Lower lobe of right lung (tissue), 2 donors: Measurements from ENCODE around the gene PIK3C2A. TPM values are rescaled to one million over a fixed set of nuclear protein-coding genes. Genes with fewer than 3 reads are reported as not detected.

Source experiments
- ATAC-seq, 2 donors: fragments of 200-7000 bp; cut with Tn5 transposase; one replicate each; pipeline ENCODE4 v1.9.1; 2020 to 2022; ENCODE audit warnings: mild to moderate bottlenecking in 2 of 2, moderate library complexity in 2 of 2
- DNase-seq: peaks from one replicate; pipeline ENCODE4 v3.0.0-alpha.2; 2020
- H3K27ac ChIP-seq: fragments of 200-600 bp; one replicate; pipeline ENCODE4 v1.8.0; 2022
- H3K27me3 ChIP-seq: fragments of 200-600 bp; one replicate; pipeline ENCODE4 v1.8.0; 2022; ENCODE audit warnings: low read depth
- H3K36me3 ChIP-seq: fragments of 200-600 bp; one replicate; pipeline ENCODE4 v1.8.0; 2022; ENCODE audit warnings: mild to moderate bottlenecking
- H3K4me1 ChIP-seq: fragments of 200-600 bp; one replicate; pipeline ENCODE4 v1.8.0; 2022
- H3K4me3 ChIP-seq: fragments of 200-600 bp; one replicate; pipeline ENCODE4 v1.8.0; 2022; ENCODE audit warnings: mild to moderate bottlenecking
- H3K9me3 ChIP-seq: fragments of 200-600 bp; one replicate; pipeline ENCODE4 v1.8.0; 2022
- intact Hi-C: fragments of 100-400 bp; cut with DNase I; formaldehyde crosslinking; loops from one replicate; pipeline ENCODE4 v1.11.0; 2022
- long read RNA-seq: library from polyadenylated mRNA; unstranded; transcript quantifications from one replicate; pipeline ENCODE4 v2.0.0, GENCODE V29; 2021
- total RNA-seq: library from RNA; stranded (reverse); fragmentation: NEBNext Ultra II Directional; extraction: Animal tissue kit (Norgen Biotek cat#: 25700); gene quantifications from one replicate; pipeline ENCODE4 v1.2.1, GENCODE V29; 2021
- TF ChIP-seq, protein P1 (sequence below): fragments of 200-600 bp; IDR thresholded peaks from one replicate; pipeline ENCODE4 v1.8.0; 2022; ENCODE audit warnings: antibody characterized with exemption, mild to moderate bottlenecking
- donor health status: DM: no; HTN: yes; CAD: no; lungs with severe emphysema.

PIK3C2A gene, protein sequence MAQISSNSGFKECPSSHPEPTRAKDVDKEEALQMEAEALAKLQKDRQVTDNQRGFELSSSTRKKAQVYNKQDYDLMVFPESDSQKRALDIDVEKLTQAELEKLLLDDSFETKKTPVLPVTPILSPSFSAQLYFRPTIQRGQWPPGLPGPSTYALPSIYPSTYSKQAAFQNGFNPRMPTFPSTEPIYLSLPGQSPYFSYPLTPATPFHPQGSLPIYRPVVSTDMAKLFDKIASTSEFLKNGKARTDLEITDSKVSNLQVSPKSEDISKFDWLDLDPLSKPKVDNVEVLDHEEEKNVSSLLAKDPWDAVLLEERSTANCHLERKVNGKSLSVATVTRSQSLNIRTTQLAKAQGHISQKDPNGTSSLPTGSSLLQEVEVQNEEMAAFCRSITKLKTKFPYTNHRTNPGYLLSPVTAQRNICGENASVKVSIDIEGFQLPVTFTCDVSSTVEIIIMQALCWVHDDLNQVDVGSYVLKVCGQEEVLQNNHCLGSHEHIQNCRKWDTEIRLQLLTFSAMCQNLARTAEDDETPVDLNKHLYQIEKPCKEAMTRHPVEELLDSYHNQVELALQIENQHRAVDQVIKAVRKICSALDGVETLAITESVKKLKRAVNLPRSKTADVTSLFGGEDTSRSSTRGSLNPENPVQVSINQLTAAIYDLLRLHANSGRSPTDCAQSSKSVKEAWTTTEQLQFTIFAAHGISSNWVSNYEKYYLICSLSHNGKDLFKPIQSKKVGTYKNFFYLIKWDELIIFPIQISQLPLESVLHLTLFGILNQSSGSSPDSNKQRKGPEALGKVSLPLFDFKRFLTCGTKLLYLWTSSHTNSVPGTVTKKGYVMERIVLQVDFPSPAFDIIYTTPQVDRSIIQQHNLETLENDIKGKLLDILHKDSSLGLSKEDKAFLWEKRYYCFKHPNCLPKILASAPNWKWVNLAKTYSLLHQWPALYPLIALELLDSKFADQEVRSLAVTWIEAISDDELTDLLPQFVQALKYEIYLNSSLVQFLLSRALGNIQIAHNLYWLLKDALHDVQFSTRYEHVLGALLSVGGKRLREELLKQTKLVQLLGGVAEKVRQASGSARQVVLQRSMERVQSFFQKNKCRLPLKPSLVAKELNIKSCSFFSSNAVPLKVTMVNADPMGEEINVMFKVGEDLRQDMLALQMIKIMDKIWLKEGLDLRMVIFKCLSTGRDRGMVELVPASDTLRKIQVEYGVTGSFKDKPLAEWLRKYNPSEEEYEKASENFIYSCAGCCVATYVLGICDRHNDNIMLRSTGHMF (N-terminal part only)
- total RNA-seq = 71.6 TPM
- long read RNA-seq, partial matches to known transcripts = 15 of 44 reads
- long read RNA-seq, other reads (novel, unspliced or antisense) = 29 of 44 reads

DNA sequence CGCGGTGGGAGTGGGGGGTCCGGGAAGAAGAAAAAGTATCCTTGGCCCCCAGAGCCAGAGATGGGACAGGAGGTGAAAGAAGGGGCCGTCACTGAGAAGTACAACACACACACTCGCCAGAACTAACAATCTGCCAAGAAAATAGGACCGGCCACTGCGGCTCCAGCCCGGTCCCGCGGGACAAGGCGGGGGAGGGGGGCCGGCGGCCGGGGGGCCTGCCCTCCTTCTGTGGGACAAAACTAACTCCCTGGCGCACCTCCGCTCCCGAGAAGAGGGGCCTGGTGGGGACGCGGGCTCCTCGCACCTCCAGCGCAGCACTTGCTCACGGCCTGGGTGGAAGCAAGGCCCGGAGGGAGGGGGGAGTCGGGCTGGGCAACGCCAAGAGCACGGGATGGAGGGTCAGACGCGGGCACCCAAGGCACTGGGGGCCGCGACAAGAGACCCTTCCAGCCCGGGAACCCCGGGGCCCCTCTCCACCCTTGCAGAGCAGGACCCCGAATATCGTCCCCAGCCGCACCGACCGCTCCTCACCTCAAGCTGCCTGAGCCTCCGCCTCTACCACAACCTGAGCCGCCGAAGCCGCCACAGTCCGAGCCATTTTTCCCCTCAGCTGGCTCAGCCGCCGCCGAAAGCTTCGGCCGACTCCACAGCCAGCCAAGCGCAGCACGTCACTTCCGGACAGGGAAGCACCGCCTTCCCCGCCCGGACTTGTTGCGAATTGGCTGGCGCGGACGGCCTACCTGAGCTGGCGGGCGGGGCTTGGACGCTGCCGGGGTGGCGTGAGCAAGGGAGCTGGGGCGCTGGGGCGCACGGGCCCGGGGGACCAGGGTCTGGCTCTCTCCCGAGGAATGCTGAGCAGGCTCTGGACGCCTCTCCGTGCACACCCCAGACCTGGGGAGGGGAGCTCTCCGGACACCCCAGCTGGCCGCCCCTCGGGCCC lies at the start of gene PIK3C2A:
PIK3C2A (minus strand) TSS at position 670 of the 940 bp plus-strand sequence. CDS start 38,245 bp downstream, outside the sequence.
- H3K27me3 ChIP-seq = no peaks in the 10 kb centered on the region
- H3K36me3 ChIP-seq = peaks cover 11% of the 10 kb centered on the region
- DNase-seq (peak; percentile 98), ATAC-seq (peak; percentile 97)
- H3K4me1 ChIP-seq = peaks cover 47% of the 10 kb centered on the region
- H3K4me3 ChIP-seq = peak within 1 kb of the TSS; percentile 89
- TF ChIP-seq, protein P1, sequence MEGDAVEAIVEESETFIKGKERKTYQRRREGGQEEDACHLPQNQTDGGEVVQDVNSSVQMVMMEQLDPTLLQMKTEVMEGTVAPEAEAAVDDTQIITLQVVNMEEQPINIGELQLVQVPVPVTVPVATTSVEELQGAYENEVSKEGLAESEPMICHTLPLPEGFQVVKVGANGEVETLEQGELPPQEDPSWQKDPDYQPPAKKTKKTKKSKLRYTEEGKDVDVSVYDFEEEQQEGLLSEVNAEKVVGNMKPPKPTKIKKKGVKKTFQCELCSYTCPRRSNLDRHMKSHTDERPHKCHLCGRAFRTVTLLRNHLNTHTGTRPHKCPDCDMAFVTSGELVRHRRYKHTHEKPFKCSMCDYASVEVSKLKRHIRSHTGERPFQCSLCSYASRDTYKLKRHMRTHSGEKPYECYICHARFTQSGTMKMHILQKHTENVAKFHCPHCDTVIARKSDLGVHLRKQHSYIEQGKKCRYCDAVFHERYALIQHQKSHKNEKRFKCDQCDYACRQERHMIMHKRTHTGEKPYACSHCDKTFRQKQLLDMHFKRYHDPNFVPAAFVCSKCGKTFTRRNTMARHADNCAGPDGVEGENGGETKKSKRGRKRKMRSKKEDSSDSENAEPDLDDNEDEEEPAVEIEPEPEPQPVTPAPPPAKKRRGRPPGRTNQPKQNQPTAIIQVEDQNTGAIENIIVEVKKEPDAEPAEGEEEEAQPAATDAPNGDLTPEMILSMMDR = no peak
- H3K9me3 ChIP-seq = no peaks in the 10 kb centered on the region
- peak within 1 kb of the TSS; percentile 99 for H3K27ac ChIP-seq
- intact Hi-C loops = no loop called here

DNA sequence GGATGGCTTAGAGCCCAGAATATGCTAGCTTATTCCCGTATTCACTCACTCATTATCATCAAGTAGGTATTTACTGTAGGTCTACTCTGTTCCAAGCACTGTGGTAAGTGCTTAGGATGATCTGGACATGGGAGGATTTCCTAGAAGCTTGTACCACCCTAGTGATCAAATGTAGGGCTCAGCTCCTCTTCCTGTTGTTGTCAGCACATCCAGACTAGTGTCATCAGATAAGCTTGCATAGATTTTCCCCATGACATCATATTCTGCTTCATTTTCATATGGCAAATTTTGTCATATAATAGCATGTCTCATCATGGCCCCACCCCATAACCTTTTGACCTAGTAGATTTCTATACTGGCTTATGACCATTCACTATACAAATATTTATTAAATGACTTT lies 49.4 kb upstream of the PIK3C2A start:
- ATAC-seq (no peak), DNase-seq (no peak)
- Histone ChIP-seq H3K9me3 (no peaks in the 10 kb centered on the region), H3K27me3 (no peaks in the 10 kb centered on the region), H3K4me3 (no peak overlapping the region), H3K4me1 (no peaks in the 10 kb centered on the region), H3K27ac (no peak overlapping the region), H3K36me3 (no peaks in the 10 kb centered on the region)
- TF ChIP-seq, protein P1 = no peak
- intact Hi-C loops = no loop called here

DNA sequence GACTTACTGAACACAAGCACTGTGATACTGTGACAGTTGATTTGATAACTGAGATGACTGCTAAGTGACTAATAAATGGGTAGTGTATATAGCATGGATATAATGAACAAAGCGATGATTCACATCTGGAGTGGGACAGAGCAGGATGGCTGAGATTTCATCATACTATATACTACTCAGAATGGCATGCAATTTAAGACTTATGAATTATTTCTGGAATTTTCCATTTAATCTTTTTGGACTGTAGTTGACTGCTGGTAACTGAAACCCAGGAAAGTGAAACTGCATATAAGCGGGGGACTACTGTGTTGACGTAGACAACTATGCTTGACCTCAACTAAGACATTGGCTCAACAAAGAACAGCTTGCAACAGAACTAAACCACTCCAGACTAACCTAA lies 48.7 kb upstream of the PIK3C2A start:
- intact Hi-C loops = no loop called here
- TF ChIP-seq, protein P1 = no peak
- ATAC-seq = no peak

DNA sequence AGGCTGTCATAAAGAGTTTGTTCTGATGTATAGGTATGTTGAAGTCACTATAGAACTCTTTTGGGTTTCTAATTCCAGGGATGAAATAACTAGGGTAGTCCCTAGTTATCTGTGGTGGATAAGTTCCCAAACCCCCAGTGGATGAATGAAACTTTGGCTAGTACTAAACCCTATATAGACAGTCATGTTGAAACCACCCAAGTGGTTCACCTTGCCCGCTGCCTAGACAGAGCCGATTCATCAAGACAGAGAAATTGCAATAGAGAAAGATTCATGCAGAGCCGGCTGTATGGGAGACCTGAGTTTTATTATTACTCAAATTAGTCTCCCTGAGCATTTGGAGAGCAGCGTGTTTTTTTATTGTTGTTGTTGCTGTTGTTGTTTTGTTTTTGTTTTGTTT lies 44.9 kb upstream of the PIK3C2A start:
- DNase-seq = no peak
- no peak overlapping the region for H3K27ac ChIP-seq
- H3K36me3 ChIP-seq = no peaks in the 10 kb centered on the region
- intact Hi-C loops = no loop called here
- TF ChIP-seq, protein P1 = no peak
- H3K4me1 ChIP-seq = no peaks in the 10 kb centered on the region
- H3K27me3 ChIP-seq = no peaks in the 10 kb centered on the region
- H3K9me3 ChIP-seq = no peaks in the 10 kb centered on the region
- no peak overlapping the region for H3K4me3 ChIP-seq
- no peak for ATAC-seq

More for the DNA sequence above, 48.7 kb upstream of the PIK3C2A start:
- Histone ChIP-seq H3K36me3 (no peaks in the 10 kb centered on the region), H3K9me3 (no peaks in the 10 kb centered on the region), H3K27me3 (no peaks in the 10 kb centered on the region), H3K27ac (no peak overlapping the region), H3K4me1 (no peaks in the 10 kb centered on the region), H3K4me3 (no peak overlapping the region)
- DNase-seq = no peak
